HepG2 (cell line): ENCODE measurements around the gene TMBIM1. TPM values are rescaled to one million over a fixed set of nuclear protein-coding genes. Genes with fewer than 3 reads are reported as not detected.

Source experiments
- AHDC1 ChIP-seq: sonication (generic); formaldehyde crosslinking; IDR thresholded peaks from 2 replicates; pipeline ENCODE4 v1.5.1; 2020; ENCODE audit warnings: mild to moderate bottlenecking, missing genetic modification reagents, borderline replicate concordance
- ARNT ChIP-seq: fragments of 450-650 bp; IDR thresholded peaks from 2 replicates; pipeline ENCODE4 v1.6.1; 2017
- CREM ChIP-seq, 2 experiments: sonication (generic) in 1 of 2; formaldehyde crosslinking in 1 of 2; IDR thresholded peaks; 2 replicates each; pipeline versions ENCODE4 v1.4.0 to v1.6.1; 2016 to 2020; ENCODE audit warnings: antibody characterized with exemption in 1 of 2, mild to moderate bottlenecking in 1 of 2, missing genetic modification reagents in 1 of 2
- HES4 ChIP-seq: sonication (generic); formaldehyde crosslinking; IDR thresholded peaks from 2 replicates; pipeline ENCODE4 v1.9.0; 2021; ENCODE audit warnings: mild to moderate bottlenecking, missing genetic modification reagents, borderline replicate concordance
- NFIC ChIP-seq: IDR thresholded peaks from 2 replicates; pipeline ENCODE4 v1.6.1; 2012; ENCODE audit warnings: mild to moderate bottlenecking, low read length, inconsistent platforms
- RELA ChIP-seq: sonication (generic); formaldehyde crosslinking; IDR thresholded peaks from 2 replicates; pipeline ENCODE4 v1.4.0; 2020; ENCODE audit warnings: missing genetic modification reagents
- RFX1 ChIP-seq: fragments of 450-650 bp; IDR thresholded peaks from 2 replicates; pipeline ENCODE4 v1.6.1; 2017
- TFDP2 ChIP-seq: sonication (generic); formaldehyde crosslinking; IDR thresholded peaks from 2 replicates; pipeline ENCODE4 v1.4.0; 2020; ENCODE audit warnings: missing genetic modification reagents
- TP53 ChIP-seq: sonication (generic); formaldehyde crosslinking; conservative IDR thresholded peaks from 2 replicates; pipeline ENCODE4 v1.4.0; 2020; ENCODE audit warnings: missing genetic modification reagents
- UBTF ChIP-seq: sonication (generic); formaldehyde crosslinking; IDR thresholded peaks from 2 replicates; pipeline ENCODE4 v1.4.0; 2020; ENCODE audit warnings: mild to moderate bottlenecking, missing genetic modification reagents
- YEATS2 ChIP-seq: sonication (generic); formaldehyde crosslinking; IDR thresholded peaks from 2 replicates; pipeline ENCODE4 v1.4.0; 2020; ENCODE audit warnings: missing genetic modification reagents, borderline replicate concordance
- ZBTB7B ChIP-seq: sonication (generic); formaldehyde crosslinking; IDR thresholded peaks from 2 replicates; pipeline ENCODE4 v1.4.0; 2020; ENCODE audit warnings: missing genetic modification reagents
- ZNF256 ChIP-seq: sonication (generic); formaldehyde crosslinking; conservative IDR thresholded peaks from 2 replicates; pipeline ENCODE4 v1.4.0; 2020; ENCODE audit warnings: missing genetic modification reagents
- ZNF672 ChIP-seq: sonication (generic); formaldehyde crosslinking; IDR thresholded peaks from 2 replicates; pipeline ENCODE4 v1.8.1; 2022; ENCODE audit warnings: missing genetic modification reagents
- ZNF724P ChIP-seq: sonication (generic); formaldehyde crosslinking; IDR thresholded peaks from 2 replicates; pipeline ENCODE4 v1.8.0; 2022; ENCODE audit warnings: missing genetic modification reagents, borderline replicate concordance
- polyA plus RNA-seq, 8 experiments: library from polyadenylated mRNA; depleted of rRNA in 3 of 8; stranded (reverse) in 7 of 8; unstranded in 1 of 8; fragments of >200 nt; fragmentation: Illumina TruSeq in 4 of 8; extraction: Trizol in 4 of 8; gene quantifications; 2 replicates each; pipeline versions ENCODE4 v1.2.1 to v1.2.3, GENCODE V29; 2011 to 2016; ENCODE audit warnings: low read depth in 4 of 8, missing spikeins in 1 of 8, mixed read lengths in 1 of 8; ENCODE audit not compliant: insufficient read depth in 1 of 8
- total RNA-seq, 5 experiments: library from RNA; depleted of rRNA; stranded (reverse); fragments of >200 nt; fragmentation: Illumina TruSeq; extraction: Trizol; gene quantifications; 2 replicates each; pipeline ENCODE4 v1.2.3, GENCODE V29; 2016; ENCODE audit warnings: low read depth in 1 of 5
- TF ChIP-seq, protein P1 (sequence below): IDR thresholded peaks from 2 replicates; pipeline ENCODE4 v1.6.1; 2018; ENCODE audit warnings: missing genetic modification reagents, mild to moderate bottlenecking, missing compliant biosample characterization
- TF ChIP-seq, protein P2 (sequence below): sonication (generic); formaldehyde crosslinking; IDR thresholded peaks from 2 replicates; pipeline ENCODE4 v1.4.0; 2020; ENCODE audit warnings: mild to moderate bottlenecking, missing genetic modification reagents

Gene TMBIM1
- total and polyA plus RNA-seq, 2 of the 13 experiments (the other 11 are each of a cell fraction or from before 2014, with no cell fraction given) = 127 to 139 TPM

DNA sequence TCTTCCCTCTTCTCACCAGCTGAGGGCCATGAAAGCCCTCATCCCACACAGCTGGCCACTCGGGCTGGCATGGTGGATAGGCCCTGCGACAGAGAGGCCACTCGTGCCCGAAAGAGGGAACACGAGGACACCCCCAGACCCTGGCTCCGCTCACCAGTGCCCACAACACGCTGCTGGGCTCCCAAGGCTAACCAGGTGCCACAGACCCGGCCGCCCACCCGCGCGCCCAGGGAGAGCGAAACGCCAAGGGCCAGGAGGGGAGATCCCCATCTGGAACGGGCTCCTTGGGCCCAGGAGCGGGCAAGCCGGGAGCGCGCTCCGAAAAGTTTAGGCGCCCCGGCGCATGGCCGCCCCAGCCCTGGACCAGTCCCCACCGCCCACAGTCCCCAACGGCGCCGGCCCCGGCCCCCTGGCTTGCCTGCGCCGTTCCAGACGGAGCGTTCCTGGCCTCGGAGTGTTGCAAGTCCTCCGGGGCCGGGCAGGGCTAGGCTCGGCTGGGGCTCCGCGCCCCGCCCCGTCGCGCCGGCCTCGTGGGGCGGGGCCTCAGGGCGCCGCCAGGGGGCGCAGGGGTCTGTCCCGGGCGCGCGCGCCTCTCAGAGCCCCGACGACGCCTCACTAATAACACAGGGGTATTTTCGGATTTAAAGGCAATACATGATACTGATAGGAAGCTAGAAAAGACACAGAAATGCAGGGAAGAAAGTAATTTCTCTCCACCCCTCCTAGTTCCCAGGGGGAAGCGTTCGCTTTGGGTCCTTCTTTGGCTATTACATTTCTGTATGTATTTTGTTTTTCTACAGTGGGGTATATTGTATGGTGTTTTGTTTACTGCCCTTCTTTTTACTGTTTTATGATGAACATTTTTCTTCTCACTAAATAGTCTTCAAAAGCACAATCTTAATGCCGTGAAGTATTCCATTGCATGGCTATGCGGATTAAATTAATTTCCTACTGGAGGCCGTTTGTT, at the start of gene TMBIM1 (continued):
- TF ChIP-seq AHDC1 (CRISPR knock-in tag) (no peak), ZNF256 (CRISPR knock-in tag) (no peak), YEATS2 (peak; percentile 72; the same call in 1 of the 2 replicates), ZNF672 (CRISPR knock-in tag) (no peak), NFIC (no peak), ZBTB7B (no peak), UBTF (CRISPR knock-in tag) (peak; percentile 90), ARNT (no peak), RELA (CRISPR knock-in tag) (no peak), HES4 (peak; percentile 82), RFX1 (peak; percentile 6; the same call in 1 of the 2 replicates), TFDP2 (CRISPR knock-in tag) (peak; percentile 72), CREM (IDR thresholded peaks at IDR 0.05) (no peak), CREM (CRISPR knock-in tag; IDR thresholded peaks at IDR 0.05) (no peak), TP53 (CRISPR knock-in tag) (no peak), ZNF724P (CRISPR knock-in tag) (no peak)
- TF ChIP-seq, protein P1, sequence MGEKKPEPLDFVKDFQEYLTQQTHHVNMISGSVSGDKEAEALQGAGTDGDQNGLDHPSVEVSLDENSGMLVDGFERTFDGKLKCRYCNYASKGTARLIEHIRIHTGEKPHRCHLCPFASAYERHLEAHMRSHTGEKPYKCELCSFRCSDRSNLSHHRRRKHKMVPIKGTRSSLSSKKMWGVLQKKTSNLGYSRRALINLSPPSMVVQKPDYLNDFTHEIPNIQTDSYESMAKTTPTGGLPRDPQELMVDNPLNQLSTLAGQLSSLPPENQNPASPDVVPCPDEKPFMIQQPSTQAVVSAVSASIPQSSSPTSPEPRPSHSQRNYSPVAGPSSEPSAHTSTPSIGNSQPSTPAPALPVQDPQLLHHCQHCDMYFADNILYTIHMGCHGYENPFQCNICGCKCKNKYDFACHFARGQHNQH (CRISPR knock-in tag) = peak; percentile 70; the same call in 1 of the 2 replicates
- TF ChIP-seq, protein P2, sequence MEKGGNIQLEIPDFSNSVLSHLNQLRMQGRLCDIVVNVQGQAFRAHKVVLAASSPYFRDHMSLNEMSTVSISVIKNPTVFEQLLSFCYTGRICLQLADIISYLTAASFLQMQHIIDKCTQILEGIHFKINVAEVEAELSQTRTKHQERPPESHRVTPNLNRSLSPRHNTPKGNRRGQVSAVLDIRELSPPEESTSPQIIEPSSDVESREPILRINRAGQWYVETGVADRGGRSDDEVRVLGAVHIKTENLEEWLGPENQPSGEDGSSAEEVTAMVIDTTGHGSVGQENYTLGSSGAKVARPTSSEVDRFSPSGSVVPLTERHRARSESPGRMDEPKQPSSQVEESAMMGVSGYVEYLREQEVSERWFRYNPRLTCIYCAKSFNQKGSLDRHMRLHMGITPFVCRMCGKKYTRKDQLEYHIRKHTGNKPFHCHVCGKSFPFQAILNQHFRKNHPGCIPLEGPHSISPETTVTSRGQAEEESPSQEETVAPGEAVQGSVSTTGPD = no peak
